ENCODE data around the gene ZNF264.

The ZNF264 gene

GRCh38 chr19:57267291-57267690 lies 76.0 kb downstream of the ZNF264 start:
- Mint-ChIP-seq H3K9me3 (peaks cover 48% of the 10 kb centered on the region), H3K27ac (no peak overlapping the region)
- no peak for DNase-seq (ENCODE audit: low spot score)

DNA sequence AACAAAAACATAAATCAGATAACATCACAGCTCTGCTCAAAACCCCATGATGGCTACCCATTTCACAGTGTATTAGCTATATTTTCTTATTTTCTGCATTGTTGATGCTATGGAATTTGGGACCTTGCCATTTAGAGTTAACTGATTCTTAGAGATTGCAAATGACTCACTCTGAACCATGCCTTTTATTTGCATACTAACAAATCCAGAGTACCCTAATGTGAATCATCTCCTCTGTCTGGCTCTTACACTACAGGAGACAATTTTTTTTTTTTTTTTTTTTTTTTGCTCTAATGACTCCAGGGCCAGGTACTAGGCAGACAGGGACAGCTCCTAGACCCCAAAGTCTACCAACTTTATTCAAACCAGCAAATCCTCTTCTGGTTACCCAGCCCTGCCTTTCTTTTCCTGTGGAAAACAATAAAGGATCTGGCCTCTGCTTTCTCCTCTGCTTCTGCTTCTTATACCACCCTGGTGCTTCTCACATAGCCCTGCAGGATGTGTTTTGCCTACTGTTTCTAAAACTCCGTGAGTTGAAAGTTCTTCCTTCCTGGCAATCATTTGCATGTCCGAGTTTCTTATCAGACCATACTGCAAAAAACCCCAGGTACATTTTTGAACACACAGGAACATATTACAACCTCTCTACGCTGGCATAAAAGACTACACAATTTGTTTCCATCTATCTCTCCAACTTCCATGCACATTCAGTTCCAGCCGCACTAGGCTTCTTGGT lies 78.4 kb downstream of the ZNF264 start:
- Mint-ChIP-seq H3K4me3 (no peak overlapping the region), H3K36me3 (ENCODE audit: low read depth) (peaks cover 7% of the 10 kb centered on the region), H3K27ac (no peak overlapping the region), H3K4me1 (ENCODE audit: low read depth) (peaks cover 2% of the 10 kb centered on the region), H3K9me3 (peaks cover 41% of the 10 kb centered on the region), H3K27me3 (ENCODE audit: low read depth) (no peaks in the 10 kb centered on the region)
- DNase-seq (ENCODE audit: low spot score): no peak

More at GRCh38 chr19:57267291-57267690, 76.0 kb downstream of the ZNF264 start:
- peaks cover 9% of the 10 kb centered on the region for H3K36me3 Mint-ChIP-seq (ENCODE audit: low read depth)
- peaks cover 2% of the 10 kb centered on the region for H3K4me1 Mint-ChIP-seq (ENCODE audit: low read depth)
- no peaks in the 10 kb centered on the region for H3K27me3 Mint-ChIP-seq (ENCODE audit: low read depth)
- no peak overlapping the region for H3K4me3 Mint-ChIP-seq

- H3K4me3 Mint-ChIP-seq: no peak overlapping the region
- no peak for DNase-seq (ENCODE audit: low spot score)
- peaks cover 4% of the 10 kb centered on the region for H3K36me3 Mint-ChIP-seq (ENCODE audit: low read depth)
- no peaks in the 10 kb centered on the region for H3K4me1 Mint-ChIP-seq (ENCODE audit: low read depth)
- H3K27ac Mint-ChIP-seq: no peak overlapping the region
- no peaks in the 10 kb centered on the region for H3K27me3 Mint-ChIP-seq (ENCODE audit: low read depth)
- peaks cover 28% of the 10 kb centered on the region for H3K9me3 Mint-ChIP-seq
Measured at GRCh38 chr19:57271280-57271679, 80.0 kb downstream of the ZNF264 start.

Measured in T-helper 2 cell treated with Interferon-gamma antibody and Interleukin-4, amounts not matched to agents 5 μg/mL and 100 μg/mL, for 36 hours (primary cell).